Lower leg skin (tissue), 4 donors: ENCODE data around the gene IBA57. TPM values are rescaled to one million over a fixed set of nuclear protein-coding genes. Genes with fewer than 3 reads are reported as not detected.

Experiments used
- DNase-seq, 2 donors: peaks; one replicate each; pipeline ENCODE4 v3.0.0-alpha.2; 2019; ENCODE audit warnings: low spot score in 2 of 2
- H3K4me3 ChIP-seq: fragments of 200-600 bp; sonication (generic); 2 replicates; pipeline ENCODE4 v1.5.1; 2017; ENCODE audit warnings: mild to moderate bottlenecking, low read depth; ENCODE audit not compliant: poor library complexity, severe bottlenecking
- CTCF ChIP-seq, 3 donors: fragments of 450-650 bp; IDR thresholded peaks; one replicate each; pipeline ENCODE4 v1.5.1; 2016; ENCODE audit warnings: antibody characterized with exemption in 3 of 3, mild to moderate bottlenecking in 3 of 3, moderate library complexity in 2 of 3
- POLR2A ChIP-seq, 2 donors: fragments of 450-650 bp; IDR thresholded peaks; one replicate each; pipeline ENCODE4 v1.6.1; 2016 to 2017; ENCODE audit warnings: antibody characterized with exemption in 2 of 2, mild to moderate bottlenecking in 1 of 2, moderate library complexity in 1 of 2
- WGBS, 2 donors: methylation state at CpG; one replicate each; pipeline ENCODE4 v1.1.5; 2018; 5-methylcytosine and 5-hydroxymethylcytosine counted together
- intact Hi-C: fragments of 100-400 bp; cut with DNase I; formaldehyde crosslinking; loops from one replicate; pipeline ENCODE4 v1.15.0; 2023; ENCODE audit warnings: low total_unique reads
- total RNA-seq, 4 donors: library from RNA; depleted of rRNA; stranded (reverse); fragments of >200 nt; gene quantifications; one replicate each; pipeline ENCODE4 v1.1.0, GENCODE V29; 2016

The IBA57 gene
- total RNA-seq, 4 donors from 2014 or later, result 9.4 to 16.0 (median 12.6) TPM

GRCh38 chr1:228123505-228123904 lies 42.1 kb upstream of the IBA57 start:
- H3K4me3 ChIP-seq, result no peak overlapping the region
- intact Hi-C loops, result loop anchor here (10.0 kb wide), 1 partner anchor 361 kb away; the partner anchor contains the start of gene RNF187
- TF ChIP-seq POLR2A (IDR thresholded peaks at IDR 0.05) (no peak), CTCF (IDR thresholded peaks at IDR 0.05) (no peak)
- DNase-seq, result peak in 1 of 2 donors; percentile 43
- WGBS, 2 donors, result 77 to 84% methylated on average over 2 of the region's 2 CpGs

- intact Hi-C loops, result loop anchor here (10.0 kb wide), 1 partner anchor 360 kb away; the partner anchor contains the start of gene RNF187
- TF ChIP-seq POLR2A (IDR thresholded peaks at IDR 0.05), result no peak
- TF ChIP-seq CTCF (IDR thresholded peaks at IDR 0.05), result no peak
- no peak for DNase-seq
- no peak overlapping the region for H3K4me3 ChIP-seq
- 76 to 80% methylated on average over 5 of the region's 5 CpGs for WGBS, 2 donors
Measured at GRCh38 chr1:228125185-228125584, 40.4 kb upstream of the IBA57 start.

- no peak for TF ChIP-seq CTCF (IDR thresholded peaks at IDR 0.05)
- TF ChIP-seq POLR2A (IDR thresholded peaks at IDR 0.05), result no peak
Measured at GRCh38 chr1:228131766-228132165, 33.8 kb upstream of the IBA57 start.

GRCh38 chr1:228134591-228134990 lies 31.0 kb upstream of the IBA57 start:
- intact Hi-C loops, result no loop called here
- H3K4me3 ChIP-seq, result no peak overlapping the region
- DNase-seq, result peak in 1 of 2 donors; percentile 48
- TF ChIP-seq CTCF (IDR thresholded peaks at IDR 0.05) (no peak), POLR2A (IDR thresholded peaks at IDR 0.05) (no peak)
- WGBS, 2 donors, result 87 to 91% methylated on average over 12 of the region's 12 CpGs

More at GRCh38 chr1:228131766-228132165, 33.8 kb upstream of the IBA57 start:
- WGBS, 2 donors, result 63 to 67% methylated on average over 2 of the region's 2 CpGs
- no peak for DNase-seq
- H3K4me3 ChIP-seq, result no peak overlapping the region
- intact Hi-C loops, result no loop called here

GRCh38 chr1:228136901-228137300 lies 28.7 kb upstream of the IBA57 start:
- no peak for TF ChIP-seq CTCF (IDR thresholded peaks at IDR 0.05)
- TF ChIP-seq POLR2A (IDR thresholded peaks at IDR 0.05), result no peak
- intact Hi-C loops, result no loop called here
- no peak overlapping the region for H3K4me3 ChIP-seq
- no peak for DNase-seq
- WGBS, 2 donors, result 56 to 70% methylated on average over 1 of the region's 1 CpG

GRCh38 chr1:228139406-228139930 lies 26.1 kb upstream of the IBA57 start:
- WGBS, 2 donors, result 23 to 24% methylated on average over 30 of the region's 30 CpGs
- DNase-seq, result no peak

More at GRCh38 chr1:228139406-228139930, 26.1 kb upstream of the IBA57 start:
- TF ChIP-seq POLR2A (IDR thresholded peaks at IDR 0.05) (no peak), CTCF (IDR thresholded peaks at IDR 0.05) (no peak)
- intact Hi-C loops, result no loop called here
- H3K4me3 ChIP-seq, result peak overlapping the region; percentile 24
